Ovary (tissue), 3 donors: ENCODE results near the gene ISG15.

ENCODE experiments used
- CTCF ChIP-seq, 3 donors: fragments of 450-650 bp in 2 of 3; fragments of 200-600 bp in 1 of 3; IDR thresholded peaks; one replicate each; pipeline versions ENCODE4 v1.5.1 to v1.8.0; 2016 to 2022; ENCODE audit warnings: antibody characterized with exemption in 3 of 3, mild to moderate bottlenecking in 1 of 3
- EP300 ChIP-seq: sonication (generic); formaldehyde crosslinking; IDR thresholded peaks from one replicate; pipeline ENCODE4 v1.6.1; 2017; ENCODE audit warnings: antibody characterized with exemption
- POLR2A ChIP-seq: fragments of 450-650 bp; IDR thresholded peaks from one replicate; pipeline ENCODE4 v1.6.1; 2017; ENCODE audit warnings: antibody characterized with exemption, mild to moderate bottlenecking, moderate library complexity
- donor health status: DM: no; HTN: no; CAD: no.

- TF ChIP-seq POLR2A (no peak), CTCF (IDR thresholded peaks at IDR 0.05) (no peak), EP300 (no peak)
Observed at GRCh38 chr1:1034439-1034781, 21.1 kb downstream of the ISG15 start.
